Measurements from ENCODE around the gene CCDC40. TPM values are rescaled to one million over a fixed set of nuclear protein-coding genes. Genes with fewer than 3 reads are reported as not detected.

Gene CCDC40
- total and polyA plus RNA-seq, 2 donors: 0.57 to 1.5 TPM

- no peaks in the 10 kb centered on the region for H3K36me3 ChIP-seq (ENCODE audit: control insufficient read depth in 2 of 2, insufficient read depth in 2 of 2, low read length in 1 of 2)
Measured at GRCh38 chr17:80107231-80108021, 71.0 kb downstream of the CCDC40 start.

GRCh38 chr17:80108036-80108971, 71.9 kb downstream of the CCDC40 start:
- WGBS: 94% methylated on average over 40 of the region's 40 CpGs
- Histone ChIP-seq H3K27me3 (ENCODE audit: control insufficient read depth in 2 of 2, insufficient read depth in 1 of 2, low read length in 1 of 2) (no peaks in the 10 kb centered on the region), H3K36me3 (ENCODE audit: control insufficient read depth in 2 of 2, insufficient read depth in 2 of 2, low read length in 1 of 2) (no peaks in the 10 kb centered on the region), H3K9me3 (ENCODE audit: control insufficient read depth in 2 of 2, insufficient read depth in 1 of 2, low read length in 1 of 2) (no peaks in the 10 kb centered on the region), H3K4me1 (ENCODE audit: control insufficient read depth in 2 of 2, insufficient read depth in 2 of 2, low read length in 2 of 2) (peaks cover 0 to 20% of the 10 kb centered on the region in 2 donors), H3K27ac (ENCODE audit: low read depth in 1 of 2, low read length in 1 of 2) (no peak overlapping the region), H3K4me3 (ENCODE audit: low read length in 2 of 2) (no peak overlapping the region)
- DNase-seq (ENCODE audit: low read depth in 6 of 9, low spot score in 9 of 9): no peak

More at GRCh38 chr17:80107231-80108021, 71.0 kb downstream of the CCDC40 start:
- Histone ChIP-seq H3K4me1 (ENCODE audit: control insufficient read depth in 2 of 2, insufficient read depth in 2 of 2, low read length in 2 of 2) (peaks cover 0 to 28% of the 10 kb centered on the region in 2 donors), H3K9me3 (ENCODE audit: control insufficient read depth in 2 of 2, insufficient read depth in 1 of 2, low read length in 1 of 2) (peaks cover 0 to under 1% of the 10 kb centered on the region in 2 donors), H3K27ac (ENCODE audit: low read depth in 1 of 2, low read length in 1 of 2) (no peak overlapping the region), H3K4me3 (ENCODE audit: low read length in 2 of 2) (no peak overlapping the region), H3K27me3 (ENCODE audit: control insufficient read depth in 2 of 2, insufficient read depth in 1 of 2, low read length in 1 of 2) (no peaks in the 10 kb centered on the region)
- WGBS: 96% methylated on average over 46 of the region's 46 CpGs
- no peak for DNase-seq (ENCODE audit: low read depth in 6 of 9, low spot score in 9 of 9)

GRCh38 chr17:80109066-80109660, 72.7 kb downstream of the CCDC40 start:
- H3K9me3 ChIP-seq (ENCODE audit: control insufficient read depth in 2 of 2, insufficient read depth in 1 of 2, low read length in 1 of 2): no peaks in the 10 kb centered on the region
- no peaks in the 10 kb centered on the region for H3K27me3 ChIP-seq (ENCODE audit: control insufficient read depth in 2 of 2, insufficient read depth in 1 of 2, low read length in 1 of 2)
- DNase-seq (ENCODE audit: low read depth in 6 of 9, low spot score in 9 of 9): no peak
- H3K4me3 ChIP-seq (ENCODE audit: low read length in 2 of 2): no peak overlapping the region
- H3K27ac ChIP-seq (ENCODE audit: low read depth in 1 of 2, low read length in 1 of 2): peak overlapping the region in 1 of 2 donors; percentile 60
- H3K4me1 ChIP-seq (ENCODE audit: control insufficient read depth in 2 of 2, insufficient read depth in 2 of 2, low read length in 2 of 2): peaks cover 0 to 11% of the 10 kb centered on the region in 2 donors
- H3K36me3 ChIP-seq (ENCODE audit: control insufficient read depth in 2 of 2, insufficient read depth in 2 of 2, low read length in 1 of 2): no peaks in the 10 kb centered on the region
- 95% methylated on average over 13 of the region's 13 CpGs for WGBS

- 93% methylated on average over 30 of the region's 30 CpGs for WGBS
- peak overlapping the region; percentile 25 to 32 for H3K27ac ChIP-seq (ENCODE audit: low read depth in 1 of 2, low read length in 1 of 2)
Measured at GRCh38 chr17:80109713-80110446, 73.4 kb downstream of the CCDC40 start.

GRCh38 chr17:80110447-80110812, 74.0 kb downstream of the CCDC40 start:
- H3K9me3 ChIP-seq (ENCODE audit: control insufficient read depth in 2 of 2, insufficient read depth in 1 of 2, low read length in 1 of 2): no peaks in the 10 kb centered on the region
- WGBS: 92% methylated on average over 9 of the region's 9 CpGs
- no peaks in the 10 kb centered on the region for H3K36me3 ChIP-seq (ENCODE audit: control insufficient read depth in 2 of 2, insufficient read depth in 2 of 2, low read length in 1 of 2)
- no peak for DNase-seq (ENCODE audit: low read depth in 6 of 9, low spot score in 9 of 9)
- H3K4me1 ChIP-seq (ENCODE audit: control insufficient read depth in 2 of 2, insufficient read depth in 2 of 2, low read length in 2 of 2): peaks cover 0 to 9% of the 10 kb centered on the region in 2 donors
- H3K4me3 ChIP-seq (ENCODE audit: low read length in 2 of 2): peak overlapping the region in 1 of 2 donors; percentile 12
- no peaks in the 10 kb centered on the region for H3K27me3 ChIP-seq (ENCODE audit: control insufficient read depth in 2 of 2, insufficient read depth in 1 of 2, low read length in 1 of 2)
- no peak overlapping the region for H3K27ac ChIP-seq (ENCODE audit: low read depth in 1 of 2, low read length in 1 of 2)

More at GRCh38 chr17:80109713-80110446, 73.4 kb downstream of the CCDC40 start:
- Histone ChIP-seq H3K4me1 (ENCODE audit: control insufficient read depth in 2 of 2, insufficient read depth in 2 of 2, low read length in 2 of 2) (peaks cover 0 to 10% of the 10 kb centered on the region in 2 donors), H3K9me3 (ENCODE audit: control insufficient read depth in 2 of 2, insufficient read depth in 1 of 2, low read length in 1 of 2) (no peaks in the 10 kb centered on the region), H3K27me3 (ENCODE audit: control insufficient read depth in 2 of 2, insufficient read depth in 1 of 2, low read length in 1 of 2) (no peaks in the 10 kb centered on the region), H3K36me3 (ENCODE audit: control insufficient read depth in 2 of 2, insufficient read depth in 2 of 2, low read length in 1 of 2) (no peaks in the 10 kb centered on the region), H3K4me3 (ENCODE audit: low read length in 2 of 2) (peak overlapping the region in 1 of 2 donors; percentile 12)
- peak in 1 of 9 donors; percentile 25 for DNase-seq (ENCODE audit: low read depth in 6 of 9, low spot score in 9 of 9)

- Histone ChIP-seq H3K27me3 (ENCODE audit: control insufficient read depth in 2 of 2, insufficient read depth in 1 of 2, low read length in 1 of 2) (no peaks in the 10 kb centered on the region), H3K27ac (ENCODE audit: low read depth in 1 of 2, low read length in 1 of 2) (no peak overlapping the region), H3K4me3 (ENCODE audit: low read length in 2 of 2) (peak overlapping the region in 1 of 2 donors; percentile 12), H3K9me3 (ENCODE audit: control insufficient read depth in 2 of 2, insufficient read depth in 1 of 2, low read length in 1 of 2) (no peaks in the 10 kb centered on the region), H3K36me3 (ENCODE audit: control insufficient read depth in 2 of 2, insufficient read depth in 2 of 2, low read length in 1 of 2) (no peaks in the 10 kb centered on the region), H3K4me1 (ENCODE audit: control insufficient read depth in 2 of 2, insufficient read depth in 2 of 2, low read length in 2 of 2) (peaks cover 0 to 4% of the 10 kb centered on the region in 2 donors)
- no peak for DNase-seq (ENCODE audit: low read depth in 6 of 9, low spot score in 9 of 9)
- WGBS: 94% methylated on average over 21 of the region's 21 CpGs
Measured at GRCh38 chr17:80110927-80111701, 74.7 kb downstream of the CCDC40 start.

GRCh38 chr17:80111702-80112470, 75.4 kb downstream of the CCDC40 start:
- Histone ChIP-seq H3K9me3 (ENCODE audit: control insufficient read depth in 2 of 2, insufficient read depth in 1 of 2, low read length in 1 of 2) (no peaks in the 10 kb centered on the region), H3K27ac (ENCODE audit: low read depth in 1 of 2, low read length in 1 of 2) (no peak overlapping the region), H3K4me1 (ENCODE audit: control insufficient read depth in 2 of 2, insufficient read depth in 2 of 2, low read length in 2 of 2) (peaks cover 0 to 4% of the 10 kb centered on the region in 2 donors), H3K27me3 (ENCODE audit: control insufficient read depth in 2 of 2, insufficient read depth in 1 of 2, low read length in 1 of 2) (no peaks in the 10 kb centered on the region), H3K4me3 (ENCODE audit: low read length in 2 of 2) (no peak overlapping the region), H3K36me3 (ENCODE audit: control insufficient read depth in 2 of 2, insufficient read depth in 2 of 2, low read length in 1 of 2) (no peaks in the 10 kb centered on the region)
- no peak for DNase-seq (ENCODE audit: low read depth in 6 of 9, low spot score in 9 of 9)
- WGBS: 93% methylated on average over 26 of the region's 26 CpGs

All from thymus (tissue), 11 donors.